Measurements from ENCODE around the gene CDK5RAP1.
"Not testable (repeated sequence)": the region's sequence is repeated elsewhere in the genome, so short reads cannot be mapped to it uniquely, and the experiment has no call there.

Gene CDK5RAP1, protein sequence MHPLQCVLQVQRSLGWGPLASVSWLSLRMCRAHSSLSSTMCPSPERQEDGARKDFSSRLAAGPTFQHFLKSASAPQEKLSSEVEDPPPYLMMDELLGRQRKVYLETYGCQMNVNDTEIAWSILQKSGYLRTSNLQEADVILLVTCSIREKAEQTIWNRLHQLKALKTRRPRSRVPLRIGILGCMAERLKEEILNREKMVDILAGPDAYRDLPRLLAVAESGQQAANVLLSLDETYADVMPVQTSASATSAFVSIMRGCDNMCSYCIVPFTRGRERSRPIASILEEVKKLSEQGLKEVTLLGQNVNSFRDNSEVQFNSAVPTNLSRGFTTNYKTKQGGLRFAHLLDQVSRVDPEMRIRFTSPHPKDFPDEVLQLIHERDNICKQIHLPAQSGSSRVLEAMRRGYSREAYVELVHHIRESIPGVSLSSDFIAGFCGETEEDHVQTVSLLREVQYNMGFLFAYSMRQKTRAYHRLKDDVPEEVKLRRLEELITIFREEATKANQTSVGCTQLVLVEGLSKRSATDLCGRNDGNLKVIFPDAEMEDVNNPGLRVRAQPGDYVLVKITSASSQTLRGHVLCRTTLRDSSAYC

DNA sequence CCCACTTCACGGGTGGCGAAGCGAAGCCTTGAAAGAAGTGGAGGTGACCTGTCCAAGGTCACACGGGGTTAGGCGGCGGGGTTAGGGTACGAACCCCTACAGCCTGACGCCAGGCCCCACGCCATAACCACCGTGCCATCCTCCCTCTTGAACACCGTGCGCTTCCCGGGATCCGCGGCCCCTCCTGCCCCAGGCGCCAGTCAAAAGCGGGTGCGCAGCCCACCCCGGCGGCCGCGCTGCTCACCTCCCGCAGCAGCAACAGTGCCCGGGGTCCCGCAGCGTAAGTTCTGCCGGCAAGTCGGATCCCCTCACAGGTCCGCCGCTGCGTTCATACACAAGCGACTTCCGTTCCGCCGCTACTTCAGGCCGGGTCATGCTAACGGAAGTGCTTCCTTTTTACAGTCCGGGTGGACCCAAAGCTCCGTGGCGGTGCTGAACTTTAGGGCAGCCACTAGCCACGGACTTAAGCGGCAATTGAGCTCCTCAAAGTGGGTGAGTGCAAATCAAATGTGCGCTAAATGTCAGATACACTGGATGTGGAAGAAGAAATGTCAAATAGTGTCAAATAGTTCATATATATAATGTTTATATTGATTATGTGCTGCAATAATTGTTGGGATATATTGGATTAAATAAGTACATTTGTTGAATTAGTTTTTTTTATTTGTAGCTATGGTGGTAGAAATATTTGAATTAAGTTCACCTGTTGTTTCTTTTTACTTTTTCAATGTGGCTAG lies at the start of gene CDK5RAP1:
TSS of gene CDK5RAP1 (minus strand) at position 336 of the 737 bp plus-strand sequence. CDS start 4,455 bp downstream, outside the sequence.
- Histone ChIP-seq H3K36me3 (ENCODE audit: control insufficient read depth in 1 of 2, insufficient read depth in 2 of 2, low read length in 2 of 2) (peaks cover 4 to 6% of the 10 kb centered on the region in 2 donors), H3K9me3 (ENCODE audit: control insufficient read depth in 1 of 2, low read length in 2 of 2) (no peaks in the 10 kb centered on the region), H3K27ac (ENCODE audit: low read length) (peak within 1 kb of the TSS; percentile 71), H3K4me3 (ENCODE audit: low read depth in 1 of 2, low read length in 2 of 2) (peak within 1 kb of the TSS; percentile 95 to 96), H3K27me3 (ENCODE audit: low read depth, low read length) (no peaks in the 10 kb centered on the region), H3K4me1 (ENCODE audit: control insufficient read depth in 1 of 2, insufficient read depth in 2 of 2, low read length in 2 of 2) (peaks cover 6 to 23% of the 10 kb centered on the region in 2 donors)

DNA sequence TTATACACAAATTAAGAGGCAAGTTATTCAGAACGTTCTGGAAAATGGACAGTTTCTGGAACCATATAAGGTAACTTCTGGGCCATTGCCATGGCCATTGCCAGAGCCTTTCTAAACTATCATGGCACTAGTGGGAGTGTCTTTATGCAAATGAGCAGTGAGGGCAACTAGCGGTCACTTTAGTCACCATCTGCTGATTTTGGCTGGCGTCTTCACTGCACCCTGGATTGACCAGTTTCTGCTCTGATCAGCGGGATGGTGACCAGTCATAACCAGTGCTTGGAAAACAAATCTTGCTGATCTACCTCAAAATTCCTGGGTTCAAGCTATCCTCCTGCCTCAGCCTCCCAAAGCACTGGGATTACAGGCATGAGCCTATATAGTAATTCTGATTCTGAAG lies 49.5 kb upstream of the CDK5RAP1 start:
- no peaks in the 10 kb centered on the region for H3K36me3 ChIP-seq (ENCODE audit: control insufficient read depth in 1 of 2, insufficient read depth in 2 of 2, low read length in 2 of 2)
- no peaks in the 10 kb centered on the region for H3K27me3 ChIP-seq (ENCODE audit: low read depth, low read length)
- no peak overlapping the region for H3K27ac ChIP-seq (ENCODE audit: low read length)
- H3K4me3 ChIP-seq (ENCODE audit: low read depth in 1 of 2, low read length in 2 of 2): no peak overlapping the region
- H3K9me3 ChIP-seq (ENCODE audit: control insufficient read depth in 1 of 2, low read length in 2 of 2): no peaks in the 10 kb centered on the region
- no peaks in the 10 kb centered on the region for H3K4me1 ChIP-seq (ENCODE audit: control insufficient read depth in 1 of 2, insufficient read depth in 2 of 2, low read length in 2 of 2)

DNA sequence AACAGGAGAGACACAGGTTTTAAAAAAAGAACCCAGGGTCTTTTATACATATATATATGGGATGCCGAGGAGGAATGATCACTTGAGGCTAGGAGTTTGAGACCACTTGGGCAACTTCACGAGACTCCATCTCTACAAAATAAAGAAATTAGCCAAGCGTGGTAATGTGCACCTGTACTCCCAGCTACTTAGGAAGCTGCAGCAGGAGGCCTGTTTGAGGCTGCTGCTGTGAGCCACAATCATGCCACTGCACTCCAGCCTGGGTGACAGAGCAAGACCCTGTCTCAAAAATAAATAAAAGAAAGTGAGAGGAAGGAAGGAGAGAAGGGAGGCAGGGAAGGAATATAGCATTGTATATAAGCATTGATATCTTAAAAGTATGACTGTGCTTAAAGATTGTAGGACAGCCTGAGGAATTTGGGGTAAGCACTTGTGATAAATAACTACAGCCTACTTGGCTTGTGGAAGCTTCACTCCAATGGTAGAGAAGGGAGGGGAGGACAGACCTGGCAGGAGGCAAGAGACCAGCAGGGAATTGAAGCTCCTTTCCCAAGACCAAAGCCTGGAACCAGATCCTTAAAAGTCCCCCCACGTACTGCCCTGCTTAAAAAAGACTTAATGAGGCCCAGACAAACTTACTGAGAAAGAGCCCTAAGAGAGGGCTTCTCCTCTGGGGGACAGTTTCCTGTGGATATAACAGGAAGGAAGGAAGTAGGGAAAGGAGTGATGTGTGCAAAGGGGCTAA lies 44.7 kb upstream of the CDK5RAP1 start:
- no peak overlapping the region for H3K4me3 ChIP-seq (ENCODE audit: low read depth in 1 of 2, low read length in 2 of 2)
- no peak overlapping the region for H3K27ac ChIP-seq (ENCODE audit: low read length)
- H3K9me3 ChIP-seq (ENCODE audit: control insufficient read depth in 1 of 2, low read length in 2 of 2): no peaks in the 10 kb centered on the region
- no peaks in the 10 kb centered on the region for H3K27me3 ChIP-seq (ENCODE audit: low read depth, low read length)
- peaks cover 0 to 18% of the 10 kb centered on the region in 2 donors for H3K4me1 ChIP-seq (ENCODE audit: control insufficient read depth in 1 of 2, insufficient read depth in 2 of 2, low read length in 2 of 2)
- H3K36me3 ChIP-seq (ENCODE audit: control insufficient read depth in 1 of 2, insufficient read depth in 2 of 2, low read length in 2 of 2): no peaks in the 10 kb centered on the region

DNA sequence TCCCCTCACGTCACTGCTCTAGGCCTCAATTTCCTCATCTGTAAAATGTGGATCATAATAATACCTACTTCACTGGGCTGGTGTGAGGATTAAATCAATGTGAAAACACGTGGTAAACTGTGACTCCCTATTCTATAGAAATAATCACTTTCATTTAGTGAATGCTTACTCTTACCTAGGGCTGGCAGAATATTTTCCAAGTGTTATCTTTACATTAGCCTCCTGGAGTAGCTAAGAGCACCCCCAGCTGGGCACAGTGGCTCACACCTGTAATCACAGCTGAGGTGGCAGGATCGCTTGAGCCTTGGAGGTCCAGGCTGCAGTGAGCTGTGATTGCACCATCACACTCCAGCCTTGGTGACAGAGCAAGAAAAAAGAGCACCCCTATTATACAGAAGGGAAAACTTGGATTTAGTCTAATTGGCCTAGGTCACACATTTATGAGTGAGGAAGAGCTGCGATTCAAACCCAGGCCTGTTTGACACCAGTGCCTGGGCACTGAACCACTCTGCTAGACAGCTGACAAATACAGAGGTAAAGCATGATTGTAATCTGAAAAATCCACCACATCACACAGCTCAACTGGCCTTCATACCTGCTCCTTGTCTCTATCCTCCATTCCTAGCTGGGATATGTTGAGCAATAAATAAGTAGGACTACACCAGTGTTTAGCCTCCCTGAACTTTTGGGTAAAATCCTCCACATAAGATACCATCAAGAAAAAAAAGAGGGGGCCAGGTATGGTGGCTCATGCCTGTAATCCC lies 43.7 kb upstream of the CDK5RAP1 start:
- Histone ChIP-seq H3K36me3 (ENCODE audit: control insufficient read depth in 1 of 2, insufficient read depth in 2 of 2, low read length in 2 of 2) (no peaks in the 10 kb centered on the region), H3K27me3 (ENCODE audit: low read depth, low read length) (no peaks in the 10 kb centered on the region), H3K4me3 (ENCODE audit: low read depth in 1 of 2, low read length in 2 of 2) (peak overlapping the region; percentile 70 to 87), H3K4me1 (ENCODE audit: control insufficient read depth in 1 of 2, insufficient read depth in 2 of 2, low read length in 2 of 2) (peaks cover 0 to 18% of the 10 kb centered on the region in 2 donors), H3K27ac (ENCODE audit: low read length) (no peak overlapping the region), H3K9me3 (ENCODE audit: control insufficient read depth in 1 of 2, low read length in 2 of 2) (no peaks in the 10 kb centered on the region)

DNA sequence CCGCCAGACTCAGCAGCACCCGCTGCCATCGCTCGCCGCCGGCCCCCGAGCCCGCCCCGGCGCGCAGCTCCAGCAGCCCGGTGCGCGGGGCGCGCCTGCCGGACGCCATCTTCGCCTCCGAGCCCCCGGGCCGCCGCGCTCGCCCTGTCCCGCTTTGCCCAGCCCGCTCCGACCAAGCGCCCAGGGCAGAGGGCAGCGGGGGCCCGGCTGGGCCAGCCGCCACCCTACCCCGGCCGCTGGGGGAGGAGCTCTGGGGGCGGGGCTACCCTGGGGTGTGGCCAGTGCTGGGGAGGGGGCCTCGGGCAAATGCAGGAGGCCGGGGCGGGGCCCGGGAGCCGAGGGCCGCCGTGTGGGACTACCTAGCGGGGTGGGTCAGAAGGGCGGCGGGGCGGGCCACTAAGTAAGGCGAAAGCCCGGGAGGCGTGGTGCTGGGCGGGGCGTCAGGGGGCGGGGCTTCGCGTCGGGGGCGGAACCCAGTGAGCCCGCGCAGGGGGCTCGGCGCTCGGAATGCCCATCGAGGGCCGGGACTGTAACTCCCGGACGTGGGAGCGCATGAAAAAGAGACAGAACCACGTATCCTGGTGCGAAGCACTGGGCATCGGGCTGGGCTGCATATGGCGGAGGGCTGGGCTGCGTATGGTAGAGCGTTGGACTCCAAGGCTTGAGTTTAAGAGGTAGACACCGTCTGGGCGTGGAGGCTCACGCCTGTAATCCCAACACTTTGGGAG lies 42.4 kb upstream of the CDK5RAP1 start, which contains the start of gene SNTA1:
TSS of gene SNTA1 (minus strand) at position 252 of the 728 bp plus-strand sequence. CDS start at position 109, 143 bp downstream.
- no peak within 1 kb of the TSS for H3K27ac ChIP-seq (ENCODE audit: low read length)
- H3K4me1 ChIP-seq (ENCODE audit: control insufficient read depth in 1 of 2, insufficient read depth in 2 of 2, low read length in 2 of 2): peaks cover 0 to 18% of the 10 kb centered on the region in 2 donors
- peak within 1 kb of the TSS; percentile 70 to 87 for H3K4me3 ChIP-seq (ENCODE audit: low read depth in 1 of 2, low read length in 2 of 2)
- no peaks in the 10 kb centered on the region for H3K36me3 ChIP-seq (ENCODE audit: control insufficient read depth in 1 of 2, insufficient read depth in 2 of 2, low read length in 2 of 2)
- H3K27me3 ChIP-seq (ENCODE audit: low read depth, low read length): no peaks in the 10 kb centered on the region
- no peaks in the 10 kb centered on the region for H3K9me3 ChIP-seq (ENCODE audit: control insufficient read depth in 1 of 2, low read length in 2 of 2)

DNA sequence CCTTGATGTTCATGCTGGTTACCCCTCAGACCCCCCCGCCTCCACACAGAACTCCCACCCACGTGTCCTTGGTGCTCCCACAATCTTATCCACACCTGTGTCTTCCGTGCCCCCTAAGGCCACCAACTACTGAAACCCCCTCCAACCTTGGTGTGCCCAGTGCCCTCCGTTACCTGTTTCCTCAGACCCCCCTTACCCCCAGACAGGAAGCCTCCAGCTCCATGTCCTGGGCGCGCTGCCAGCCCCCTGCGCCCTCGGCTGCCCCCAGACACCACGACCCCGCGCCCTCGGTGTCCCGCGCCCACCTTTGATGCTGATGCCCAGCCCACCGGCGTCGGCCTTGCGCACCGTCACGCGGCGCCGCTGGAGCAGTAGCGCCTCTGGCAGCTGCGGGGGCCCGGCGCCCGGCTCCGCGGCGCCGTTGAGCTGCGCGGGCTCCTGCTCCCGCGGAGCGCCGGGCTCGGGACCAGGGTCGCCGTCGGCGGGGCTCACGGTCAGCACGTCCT lies 41.7 kb upstream of the CDK5RAP1 start:
- H3K4me1 ChIP-seq (ENCODE audit: control insufficient read depth in 1 of 2, insufficient read depth in 2 of 2, low read length in 2 of 2): peaks cover 0 to 18% of the 10 kb centered on the region in 2 donors

DNA sequence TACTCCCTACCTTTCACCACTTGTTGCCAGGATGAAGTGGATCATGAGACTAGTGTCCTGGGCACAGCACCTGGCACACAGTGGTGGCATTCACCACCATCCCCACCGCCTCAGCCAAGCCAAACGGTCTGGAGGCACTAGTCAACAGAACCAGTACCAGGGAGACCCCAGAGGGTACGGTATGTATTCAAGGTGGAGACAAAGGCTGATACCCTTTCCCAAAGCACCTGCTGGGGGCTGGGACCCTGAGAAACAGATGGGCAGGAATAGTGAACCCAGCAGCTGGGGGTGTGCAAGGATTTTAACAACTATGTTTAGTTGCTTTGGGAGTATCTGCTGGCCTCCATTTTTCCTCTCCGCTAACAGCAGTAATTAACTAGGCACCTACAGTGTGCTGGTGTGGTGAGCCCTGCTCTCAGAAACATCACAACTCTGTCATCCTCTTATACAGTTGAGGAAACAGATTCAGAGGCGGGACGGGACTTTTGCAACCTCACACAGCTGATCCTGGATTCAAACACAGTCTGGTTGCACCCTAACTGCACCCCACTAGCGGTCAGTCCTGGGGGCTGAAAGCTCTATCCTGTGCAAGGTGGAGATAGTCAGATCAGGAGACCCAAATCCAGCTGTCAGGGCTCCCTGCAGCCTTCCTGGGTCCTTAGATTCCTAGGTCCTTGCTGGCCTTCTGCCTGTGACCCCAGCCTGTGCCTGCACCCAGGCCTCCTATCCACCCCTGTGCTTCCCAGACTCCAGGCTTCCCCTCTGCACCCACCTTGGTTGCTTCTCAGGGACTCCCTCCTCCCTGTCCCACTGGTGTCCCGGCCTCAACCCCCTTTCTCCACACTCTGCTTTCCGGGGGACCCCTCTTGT lies 41.1 kb upstream of the CDK5RAP1 start:
- H3K4me1 ChIP-seq (ENCODE audit: control insufficient read depth in 1 of 2, insufficient read depth in 2 of 2, low read length in 2 of 2): peaks cover 0 to 23% of the 10 kb centered on the region in 2 donors

More for the DNA sequence above, 41.7 kb upstream of the CDK5RAP1 start:
- Histone ChIP-seq H3K27ac (ENCODE audit: low read length) (no peak overlapping the region), H3K36me3 (ENCODE audit: control insufficient read depth in 1 of 2, insufficient read depth in 2 of 2, low read length in 2 of 2) (no peaks in the 10 kb centered on the region), H3K4me3 (ENCODE audit: low read depth in 1 of 2, low read length in 2 of 2) (peak overlapping the region; percentile 55 to 87), H3K27me3 (ENCODE audit: low read depth, low read length) (no peaks in the 10 kb centered on the region), H3K9me3 (ENCODE audit: control insufficient read depth in 1 of 2, low read length in 2 of 2) (no peaks in the 10 kb centered on the region)

DNA sequence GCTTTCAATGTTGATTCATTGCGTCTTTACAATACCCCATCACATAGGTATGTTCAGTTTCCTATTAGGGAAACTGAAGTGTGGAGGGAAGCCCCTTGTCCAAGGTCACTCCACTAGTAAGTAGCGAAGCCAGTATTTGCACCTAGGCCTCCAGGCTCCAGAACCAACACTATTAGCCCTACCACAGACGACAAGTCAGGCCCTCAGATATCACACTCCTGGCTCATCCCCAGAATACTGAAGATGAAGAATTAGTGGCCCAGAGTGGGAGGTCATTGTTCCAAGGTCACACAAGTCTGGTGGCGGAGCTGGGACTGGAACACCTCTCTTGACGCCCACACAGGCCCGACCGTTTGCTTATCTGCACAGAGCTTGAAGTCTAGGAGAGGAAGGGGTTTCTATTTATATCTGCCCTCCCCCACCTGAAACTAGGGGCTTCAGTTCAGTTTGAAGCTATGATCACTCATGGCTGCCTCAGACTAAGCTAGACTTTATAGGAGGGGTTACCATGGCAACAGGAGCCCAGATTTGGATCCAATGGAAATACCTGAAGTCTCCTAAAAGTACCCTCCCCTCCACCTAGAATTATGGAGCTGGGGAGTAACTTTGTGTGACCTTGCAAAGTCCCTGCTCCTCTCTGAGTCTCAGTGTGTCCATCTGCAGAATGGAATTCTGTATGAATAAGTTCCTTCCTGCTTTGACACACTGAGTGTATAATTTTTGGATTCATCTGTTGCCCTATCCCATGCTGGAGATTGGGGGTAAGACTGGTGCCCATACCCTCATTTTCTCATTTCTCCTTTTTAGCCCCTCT lies 40.0 kb upstream of the CDK5RAP1 start:
- peak overlapping the region; percentile 11 for H3K27ac ChIP-seq (ENCODE audit: low read length)
- H3K27me3 ChIP-seq (ENCODE audit: low read depth, low read length): no peaks in the 10 kb centered on the region
- H3K9me3 ChIP-seq (ENCODE audit: control insufficient read depth in 1 of 2, low read length in 2 of 2): no peaks in the 10 kb centered on the region
- peaks cover 0 to 23% of the 10 kb centered on the region in 2 donors for H3K4me1 ChIP-seq (ENCODE audit: control insufficient read depth in 1 of 2, insufficient read depth in 2 of 2, low read length in 2 of 2)
- H3K36me3 ChIP-seq (ENCODE audit: control insufficient read depth in 1 of 2, insufficient read depth in 2 of 2, low read length in 2 of 2): no peaks in the 10 kb centered on the region
- H3K4me3 ChIP-seq (ENCODE audit: low read depth in 1 of 2, low read length in 2 of 2): no peak overlapping the region

More for the DNA sequence above, 41.1 kb upstream of the CDK5RAP1 start:
- H3K27ac ChIP-seq (ENCODE audit: low read length): peak overlapping the region; percentile 11
- no peaks in the 10 kb centered on the region for H3K36me3 ChIP-seq (ENCODE audit: control insufficient read depth in 1 of 2, insufficient read depth in 2 of 2, low read length in 2 of 2)
- H3K4me3 ChIP-seq (ENCODE audit: low read depth in 1 of 2, low read length in 2 of 2): peak overlapping the region; percentile 55 to 87
- no peaks in the 10 kb centered on the region for H3K27me3 ChIP-seq (ENCODE audit: low read depth, low read length)
- no peaks in the 10 kb centered on the region for H3K9me3 ChIP-seq (ENCODE audit: control insufficient read depth in 1 of 2, low read length in 2 of 2)

DNA sequence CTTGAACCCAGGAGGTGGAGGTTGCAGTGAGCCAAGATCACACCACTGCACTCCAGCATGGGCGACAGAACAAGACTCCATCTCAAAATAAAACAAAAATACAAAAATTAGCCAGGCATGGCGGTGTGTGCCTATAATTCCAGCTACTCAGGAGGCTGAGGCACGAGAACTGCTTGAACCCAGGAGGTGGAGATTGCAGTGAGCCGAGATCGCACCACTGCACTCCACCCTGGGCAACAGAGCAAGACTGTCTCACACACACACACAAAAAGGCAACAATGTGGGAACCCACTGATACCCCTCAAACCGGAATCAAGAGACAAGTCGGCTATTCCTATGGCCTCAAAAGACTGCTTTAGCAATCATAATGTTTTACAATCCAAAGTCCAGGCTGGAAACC lies 39.2 kb upstream of the CDK5RAP1 start:
- peaks cover 0 to 23% of the 10 kb centered on the region in 2 donors for H3K4me1 ChIP-seq (ENCODE audit: control insufficient read depth in 1 of 2, insufficient read depth in 2 of 2, low read length in 2 of 2)
- not testable (repeated sequence) for H3K27me3 ChIP-seq (ENCODE audit: low read depth, low read length); H3K9me3 ChIP-seq (ENCODE audit: control insufficient read depth in 1 of 2, low read length in 2 of 2); H3K27ac ChIP-seq (ENCODE audit: low read length); H3K36me3 ChIP-seq (ENCODE audit: control insufficient read depth in 1 of 2, insufficient read depth in 2 of 2, low read length in 2 of 2); H3K4me3 ChIP-seq (ENCODE audit: low read depth in 1 of 2, low read length in 2 of 2)
